Measurements from ENCODE around the gene PCDHA10. TPM values are rescaled to one million over a fixed set of nuclear protein-coding genes. Genes with fewer than 3 reads are reported as not detected.
A peak's percentile ranks its signal among the peaks of the same experiment; 100 is the strongest.
"Not testable (repeated sequence)": the region's sequence is repeated elsewhere in the genome, so short reads cannot be mapped to it uniquely, and the experiment has no call there.

Gene PCDHA10
- total RNA-seq (ENCODE audit: low replicate concordance), result 9.9 and 20.3 TPM in 2 replicates
- long read RNA-seq, full-length matches to known transcripts, result 15 of 18 reads
- long read RNA-seq, partial matches to known transcripts, result 0 of 18 reads
- long read RNA-seq, other reads (novel, unspliced or antisense), result 3 of 18 reads

- peaks cover 13% of the 10 kb centered on the region for H3K9me3 Mint-ChIP-seq
- H3K27me3 Mint-ChIP-seq, result no peaks in the 10 kb centered on the region
- no peak for DNase-seq (ENCODE audit: extremely low spot score, unreplicated experiment)
- H3K4me3 Mint-ChIP-seq, result peak within 1 kb of the TSS; percentile 87
- H3K27ac Mint-ChIP-seq, result peak within 1 kb of the TSS; percentile 90
- TF ChIP-seq CTCF (conservative IDR thresholded peaks at IDR 0.05), result peak; percentile 69
- no peaks in the 10 kb centered on the region for H3K4me1 Mint-ChIP-seq (ENCODE audit: unreplicated experiment)
- H3K36me3 Mint-ChIP-seq, result peaks cover 25% of the 10 kb centered on the region
Observed at GRCh38 chr5:140855772-140856674, at the start of gene PCDHA10. TSS of gene PCDHA10 (plus strand) at chr5:140855897. CDS start at chr5:140856049, 152 bp downstream.

DNA sequence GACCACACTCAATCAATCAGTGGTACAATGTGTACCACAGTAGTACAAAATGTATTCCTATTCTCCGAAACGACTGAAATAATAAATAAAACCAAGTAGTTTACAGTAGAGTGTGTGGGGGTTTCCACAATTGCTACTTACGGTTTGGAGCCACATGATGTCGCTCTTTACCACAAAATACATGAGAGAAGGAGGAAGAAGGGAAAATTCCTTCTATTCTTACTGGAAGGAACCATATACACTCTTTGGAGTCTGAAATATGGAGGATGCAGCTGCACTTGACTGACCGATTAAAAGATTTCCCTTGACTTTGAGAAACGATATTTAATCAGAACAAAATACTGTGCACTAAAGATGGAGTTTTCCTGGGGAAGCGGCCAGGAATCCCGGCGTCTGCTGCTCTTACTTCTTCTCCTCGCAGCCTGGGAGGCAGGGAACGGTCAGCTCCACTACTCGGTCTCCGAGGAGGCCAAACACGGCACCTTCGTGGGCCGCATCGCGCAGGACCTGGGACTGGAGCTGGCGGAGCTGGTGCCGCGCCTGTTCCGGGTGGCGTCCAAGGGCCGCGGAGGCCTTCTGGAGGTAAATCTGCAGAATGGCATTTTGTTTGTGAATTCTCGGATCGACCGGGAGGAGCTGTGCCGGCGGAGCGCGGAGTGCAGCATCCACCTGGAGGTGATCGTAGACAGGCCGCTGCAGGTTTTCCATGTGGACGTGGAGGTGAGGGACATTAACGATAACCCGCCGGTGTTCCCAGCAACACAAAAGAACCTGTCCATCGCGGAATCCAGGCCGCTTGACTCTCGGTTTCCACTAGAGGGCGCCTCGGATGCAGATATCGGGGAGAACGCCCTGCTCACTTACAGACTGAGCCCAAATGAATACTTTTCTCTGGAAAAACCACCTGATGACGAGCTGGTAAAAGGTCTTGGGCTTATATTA is 48.6 kb upstream of the PCDHA10 start, which contains the start of gene PCDHA4:
Gene PCDHA4, plus strand, starts transcription at position 235 of the 942 bp plus-strand sequence.
- Mint-ChIP-seq H3K4me1 (ENCODE audit: unreplicated experiment) (peaks cover 9% of the 10 kb centered on the region), H3K27me3 (no peaks in the 10 kb centered on the region), H3K27ac (peak within 1 kb of the TSS; percentile 91), H3K36me3 (peaks cover 30% of the 10 kb centered on the region), H3K9me3 (peaks cover 6% of the 10 kb centered on the region), H3K4me3 (peak within 1 kb of the TSS; percentile 95)
- peak; percentile 79 for DNase-seq (ENCODE audit: extremely low spot score, unreplicated experiment)
- peak; percentile 78 for TF ChIP-seq CTCF (conservative IDR thresholded peaks at IDR 0.05)

- Mint-ChIP-seq H3K4me3 (peak overlapping the region; percentile 95), H3K9me3 (peaks cover 15% of the 10 kb centered on the region), H3K36me3 (peaks cover 32% of the 10 kb centered on the region)
- H3K27me3 Mint-ChIP-seq; H3K4me1 Mint-ChIP-seq (ENCODE audit: unreplicated experiment); DNase-seq (ENCODE audit: extremely low spot score, unreplicated experiment); H3K27ac Mint-ChIP-seq: not testable (repeated sequence)
Observed at GRCh38 chr5:140808241-140808888, 47.3 kb upstream of the PCDHA10 start.

- Mint-ChIP-seq H3K4me3 (peak overlapping the region; percentile 20), H3K9me3 (peaks cover 16% of the 10 kb centered on the region), H3K36me3 (peaks cover 29% of the 10 kb centered on the region), H3K4me1 (ENCODE audit: unreplicated experiment) (peaks cover 9% of the 10 kb centered on the region), H3K27ac (no peak overlapping the region), H3K27me3 (no peaks in the 10 kb centered on the region)
- peak; percentile 67 for DNase-seq (ENCODE audit: extremely low spot score, unreplicated experiment)
- no peak for TF ChIP-seq CTCF (conservative IDR thresholded peaks at IDR 0.05)
Observed at GRCh38 chr5:140808889-140809291, 46.8 kb upstream of the PCDHA10 start.

GRCh38 chr5:140821375-140822280 is 34.1 kb upstream of the PCDHA10 start, which contains the start of gene PCDHA5:
TSS of gene PCDHA5 (plus strand) at chr5:140821613.
- DNase-seq (ENCODE audit: extremely low spot score, unreplicated experiment), result no peak
- Mint-ChIP-seq H3K4me3 (no peak within 1 kb of the TSS), H3K9me3 (peaks cover 4% of the 10 kb centered on the region), H3K27ac (no peak within 1 kb of the TSS), H3K4me1 (ENCODE audit: unreplicated experiment) (no peaks in the 10 kb centered on the region), H3K27me3 (no peaks in the 10 kb centered on the region), H3K36me3 (peaks cover 16% of the 10 kb centered on the region)
- TF ChIP-seq CTCF (conservative IDR thresholded peaks at IDR 0.05), result no peak

Measured in type B pancreatic cell (in vitro differentiated cells).